ENCODE data around the gene RAB40AL. TPM values are rescaled to one million over a fixed set of nuclear protein-coding genes. Genes with fewer than 3 reads are reported as not detected.
"Not testable (repeated sequence)": the region's sequence is repeated elsewhere in the genome, so short reads cannot be mapped to it uniquely, and the experiment has no call there.

RAB40AL gene, protein sequence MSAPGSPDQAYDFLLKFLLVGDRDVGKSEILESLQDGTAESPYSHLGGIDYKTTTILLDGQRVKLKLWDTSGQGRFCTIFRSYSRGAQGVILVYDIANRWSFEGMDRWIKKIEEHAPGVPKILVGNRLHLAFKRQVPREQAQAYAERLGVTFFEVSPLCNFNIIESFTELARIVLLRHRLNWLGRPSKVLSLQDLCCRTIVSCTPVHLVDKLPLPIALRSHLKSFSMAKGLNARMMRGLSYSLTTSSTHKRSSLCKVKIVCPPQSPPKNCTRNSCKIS
- total RNA-seq, result 0.45 TPM in 1 of 2 replicates, not detected in the other

DNA sequence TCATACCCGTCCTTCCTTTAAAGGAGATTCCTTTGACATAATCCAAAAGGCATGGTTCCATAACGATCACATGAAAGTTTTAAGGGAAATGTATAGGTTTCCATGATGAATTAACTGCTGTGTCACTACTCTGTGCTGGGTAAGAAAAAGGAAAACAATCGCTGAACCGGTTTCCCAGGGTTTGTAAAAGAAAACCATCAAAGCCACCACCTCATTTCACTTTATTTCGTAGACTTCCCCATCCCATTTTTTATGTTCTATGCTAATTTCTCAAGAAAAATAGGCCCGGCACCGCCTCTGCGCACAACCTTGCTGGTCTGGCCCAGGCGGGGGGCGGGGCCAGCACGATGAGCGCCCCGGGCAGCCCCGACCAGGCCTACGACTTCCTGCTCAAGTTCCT is at the start of gene RAB40AL:
RAB40AL (plus strand) TSS at position 301 of the 400 bp plus-strand sequence; CDS start at position 348, 47 bp downstream.
- intact Hi-C loops (cut with micrococcal nuclease), result not testable (repeated sequence)

DNA sequence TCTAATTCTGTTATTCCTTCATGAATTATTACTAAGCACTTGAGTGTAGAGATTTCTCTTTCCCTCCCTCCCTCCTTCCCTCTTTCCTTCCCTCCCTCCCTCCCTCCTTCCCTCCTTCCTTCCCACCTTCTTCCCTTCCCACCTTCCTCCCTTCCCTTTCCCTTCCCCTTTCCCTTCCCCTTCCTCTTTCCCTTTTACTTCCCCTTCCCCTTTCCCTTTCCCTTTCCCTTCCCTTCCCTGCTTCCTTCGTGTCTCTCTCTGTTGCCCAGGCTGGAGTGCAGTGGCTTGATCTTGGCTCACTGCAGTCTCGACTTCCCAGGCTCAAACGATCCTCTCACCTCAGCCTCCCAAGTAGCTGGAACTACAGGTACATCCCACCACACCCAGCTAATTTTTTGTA is 49.4 kb upstream of the RAB40AL start:
- intact Hi-C loops (cut with micrococcal nuclease), result no loop called here

- intact Hi-C loops (cut with micrococcal nuclease), result no loop called here
Observed at GRCh38 chrX:102892103-102892502, 45.0 kb upstream of the RAB40AL start.

DNA sequence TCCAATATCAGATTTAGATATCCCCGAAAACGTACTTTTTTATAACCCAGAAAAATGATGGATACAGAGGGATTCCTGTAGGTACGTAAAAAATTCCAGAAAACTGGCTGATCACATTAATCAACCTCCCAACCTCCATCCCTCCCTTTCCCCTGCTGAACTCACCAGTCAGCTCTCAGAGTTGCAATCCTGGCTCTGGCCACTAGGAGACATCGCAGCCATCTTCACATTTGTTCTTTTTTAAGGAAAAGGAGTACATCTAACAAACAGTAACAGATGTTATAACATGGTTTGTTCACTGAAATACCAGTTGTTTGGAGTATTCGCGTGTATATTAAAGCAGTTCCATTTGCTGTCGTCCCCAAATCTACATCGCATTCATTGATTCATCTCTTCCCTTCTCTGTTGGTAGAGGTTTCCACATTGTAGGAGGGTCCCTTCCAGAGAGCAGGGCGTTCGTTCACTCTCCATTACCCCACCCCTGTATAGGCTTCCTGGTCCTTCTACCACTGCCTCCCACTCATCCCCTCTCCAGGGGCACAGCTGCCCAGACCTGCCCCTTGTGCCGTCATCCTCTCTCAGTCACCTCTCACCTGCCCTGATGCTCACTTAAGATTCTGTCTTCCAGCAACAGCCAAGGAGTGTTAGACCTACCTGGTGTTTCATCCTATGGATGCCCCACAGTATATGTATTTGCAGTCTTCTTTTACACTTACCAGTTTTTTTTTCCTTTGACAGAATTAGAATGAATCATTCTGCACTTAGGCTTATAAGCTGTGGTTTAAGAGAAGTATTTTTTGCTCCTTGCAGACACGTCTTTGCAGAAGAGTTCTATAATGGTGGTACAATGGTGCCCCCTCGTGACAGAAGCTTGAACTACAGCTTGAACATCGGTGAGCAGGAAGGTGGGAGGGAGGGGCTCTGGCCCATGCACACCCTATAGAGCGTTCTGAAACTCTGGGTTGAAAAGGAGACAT is 36.8 kb upstream of the RAB40AL start:
- intact Hi-C loops (cut with micrococcal nuclease), result loop anchor here (1.0 kb wide), 1 partner anchor 37 kb away; no protein-coding TSS in a partner anchor

DNA sequence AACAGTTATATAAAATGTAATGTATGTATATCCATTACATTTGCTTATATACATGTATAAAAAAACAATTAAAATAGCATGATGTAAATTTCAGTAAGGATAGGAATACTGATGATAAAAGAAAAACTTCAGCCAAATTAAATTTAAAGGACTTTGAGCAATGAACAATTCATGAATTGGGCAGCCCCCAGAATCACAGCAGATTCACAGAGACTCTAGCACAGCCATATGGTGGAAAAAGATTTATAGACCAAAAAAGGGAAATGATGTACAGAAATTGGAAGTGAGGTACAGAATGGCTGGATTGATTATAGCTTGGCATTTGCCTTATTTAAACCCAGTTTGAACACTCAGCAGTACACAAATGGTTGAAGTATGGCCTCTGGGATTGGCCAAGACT is 34.7 kb upstream of the RAB40AL start:
- intact Hi-C loops (cut with micrococcal nuclease), result no loop called here

- intact Hi-C loops (cut with micrococcal nuclease), result no loop called here
Observed at GRCh38 chrX:102930990-102931756, 5.9 kb upstream of the RAB40AL start.

DNA sequence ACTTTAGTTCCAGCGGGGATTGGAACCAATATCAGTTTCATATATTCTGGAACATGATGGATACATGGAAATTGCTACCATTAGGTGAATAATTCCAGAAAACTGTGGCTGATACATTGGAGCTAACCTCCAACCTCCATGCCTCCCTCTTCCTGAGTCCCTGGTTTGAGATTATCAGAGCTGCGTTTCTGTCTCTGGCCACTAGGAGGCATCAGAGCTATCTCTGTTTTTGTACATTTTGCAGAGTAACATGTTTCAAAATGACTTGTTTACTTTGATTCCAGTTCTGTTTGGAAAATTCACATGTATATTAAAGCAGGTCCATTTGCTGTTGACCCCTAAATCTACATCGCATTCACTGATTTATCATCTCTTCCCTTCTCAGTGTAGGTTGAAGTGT is 2.4 kb upstream of the RAB40AL start:
- intact Hi-C loops (cut with micrococcal nuclease), result no loop called here

DNA sequence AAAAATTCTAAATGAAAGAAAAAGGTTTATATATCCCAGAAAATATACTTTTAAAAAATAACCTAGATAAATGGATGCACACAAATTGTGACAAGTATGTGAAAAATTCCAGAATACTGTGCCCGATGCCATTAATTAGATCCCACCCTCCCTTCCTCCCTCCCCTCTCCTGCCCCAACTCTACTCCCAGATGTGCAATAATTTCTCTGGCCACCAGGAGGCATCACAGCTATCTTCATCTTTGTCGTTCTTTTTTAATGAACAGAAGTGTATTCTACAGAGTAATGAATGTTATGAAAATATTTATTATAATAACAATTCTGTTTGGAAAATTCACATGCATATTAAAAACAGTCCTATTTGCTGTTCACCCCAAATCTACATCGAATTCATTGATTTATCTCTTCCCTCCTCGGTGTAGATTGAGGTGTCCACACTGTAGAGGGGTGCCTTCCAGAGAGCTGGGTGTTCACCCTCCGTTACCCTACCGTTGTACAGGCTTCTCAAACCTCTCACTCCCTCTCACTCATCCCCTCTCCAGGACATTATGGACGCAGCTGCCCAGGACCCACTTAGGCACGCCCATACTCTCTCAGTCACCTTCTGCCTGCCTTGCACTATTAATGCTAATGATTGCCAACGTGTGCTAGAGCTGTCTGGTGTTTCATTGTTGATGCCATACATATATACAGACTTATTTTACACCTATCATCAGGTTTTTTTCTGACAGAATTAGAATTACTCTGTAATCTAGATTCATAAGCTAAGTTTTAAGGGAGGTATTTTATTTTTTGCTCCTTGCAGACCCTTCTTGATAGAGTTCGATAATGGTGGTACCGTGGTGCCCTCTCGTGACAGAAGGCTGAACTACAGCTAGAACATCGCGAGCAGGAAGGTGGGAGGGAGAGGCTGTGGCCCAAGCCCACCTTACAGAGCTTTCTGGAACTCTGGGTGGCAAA is 14.1 kb downstream of the RAB40AL start:
- intact Hi-C loops (cut with micrococcal nuclease), result loop anchor here (1.0 kb wide), 3 partner anchors 207 to 513 kb away; no protein-coding TSS in a partner anchor

DNA sequence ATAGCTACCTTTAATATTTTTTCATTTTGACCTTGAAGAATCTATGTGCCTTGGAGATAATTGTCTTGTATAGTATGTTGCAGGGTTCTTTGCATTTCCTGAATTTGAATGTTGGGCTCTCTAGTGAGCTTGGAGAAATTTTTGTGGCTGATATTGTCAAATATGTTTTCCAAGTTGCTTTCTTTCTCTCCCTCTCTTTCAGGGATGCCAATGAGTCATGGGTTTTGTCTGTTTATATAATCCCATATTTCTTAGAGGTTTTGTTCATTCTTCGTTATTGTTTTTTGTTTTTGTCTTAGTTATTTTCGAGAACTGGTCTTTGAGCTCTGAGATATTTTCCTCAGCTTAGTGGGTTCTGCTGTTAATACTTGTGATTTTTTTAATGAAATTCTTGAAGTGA is 20.7 kb downstream of the RAB40AL start:
- intact Hi-C loops (cut with micrococcal nuclease), result no loop called here

DNA sequence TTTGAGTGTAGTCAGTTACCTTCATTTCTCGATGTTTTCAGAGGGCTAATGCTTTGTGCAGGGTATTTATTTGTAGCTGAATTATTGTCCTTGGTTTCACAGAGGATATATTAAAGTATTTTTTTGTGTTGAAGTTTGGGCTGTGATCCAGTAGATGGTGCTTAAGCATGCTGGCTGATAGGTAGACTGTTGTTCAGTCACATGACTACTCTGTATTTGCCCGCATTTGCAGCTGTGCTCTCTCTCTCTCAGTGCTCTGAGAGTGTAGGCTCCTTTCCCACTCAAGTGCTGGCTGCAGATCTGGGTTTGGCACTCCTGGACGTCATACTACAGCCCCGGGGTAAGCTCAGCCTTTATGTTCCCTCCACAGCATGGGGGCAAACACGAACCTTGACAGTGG is 21.7 kb downstream of the RAB40AL start:
- intact Hi-C loops (cut with micrococcal nuclease), result no loop called here

DNA sequence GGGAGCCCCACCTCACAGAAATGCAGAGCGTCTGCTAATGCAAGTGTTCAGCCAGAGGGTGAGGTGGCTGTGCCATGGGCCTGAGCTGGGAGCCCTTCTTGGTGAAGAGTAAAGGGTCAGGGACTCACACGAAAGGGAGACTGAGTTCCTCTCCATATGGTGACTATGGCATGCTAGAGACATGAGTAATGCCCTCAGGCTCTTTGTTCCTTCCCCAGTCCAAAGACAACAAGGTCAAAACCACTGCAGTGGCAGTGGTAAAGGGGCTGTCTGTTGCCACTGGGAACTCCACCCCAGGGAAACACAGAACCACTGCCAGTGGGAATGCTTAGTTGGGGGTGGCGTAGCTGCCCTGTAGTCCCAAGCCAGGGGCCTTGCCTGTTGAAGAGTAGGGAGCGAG is 22.4 kb downstream of the RAB40AL start:
- intact Hi-C loops (cut with micrococcal nuclease), result no loop called here

- intact Hi-C loops (cut with micrococcal nuclease), result no loop called here
Observed at GRCh38 chrX:102963955-102964354, 26.9 kb downstream of the RAB40AL start.

- intact Hi-C loops (cut with micrococcal nuclease), result no loop called here
Observed at GRCh38 chrX:102964940-102965339, 27.9 kb downstream of the RAB40AL start.

- intact Hi-C loops (cut with micrococcal nuclease), result no loop called here
Observed at GRCh38 chrX:102966701-102967100, 29.6 kb downstream of the RAB40AL start.

DNA sequence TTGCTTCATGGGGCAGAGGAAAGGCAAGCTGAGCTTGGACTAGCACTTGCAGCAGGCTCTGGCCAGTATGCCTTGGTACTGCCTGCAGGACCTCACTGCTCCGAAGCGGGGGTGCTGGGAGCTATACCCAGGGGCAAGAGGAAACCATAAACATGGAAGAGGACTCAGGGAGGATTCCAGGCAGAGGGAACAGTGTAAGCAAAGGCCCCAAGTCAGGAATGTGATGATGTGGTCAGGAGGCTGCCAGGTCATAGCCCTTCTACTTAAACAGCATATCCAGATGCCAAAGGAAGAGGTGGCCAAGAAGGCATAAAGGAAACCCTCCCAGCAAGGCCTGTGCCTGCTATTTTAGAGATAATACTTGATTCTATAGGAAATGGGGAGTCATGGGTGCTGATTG is 31.1 kb downstream of the RAB40AL start:
- intact Hi-C loops (cut with micrococcal nuclease), result no loop called here

GRCh38 chrX:102971536-102971935 is 34.5 kb downstream of the RAB40AL start:
- intact Hi-C loops (cut with micrococcal nuclease), result not testable (repeated sequence)

- intact Hi-C loops (cut with micrococcal nuclease), result no loop called here
Observed at GRCh38 chrX:102975016-102975415, 37.9 kb downstream of the RAB40AL start.

DNA sequence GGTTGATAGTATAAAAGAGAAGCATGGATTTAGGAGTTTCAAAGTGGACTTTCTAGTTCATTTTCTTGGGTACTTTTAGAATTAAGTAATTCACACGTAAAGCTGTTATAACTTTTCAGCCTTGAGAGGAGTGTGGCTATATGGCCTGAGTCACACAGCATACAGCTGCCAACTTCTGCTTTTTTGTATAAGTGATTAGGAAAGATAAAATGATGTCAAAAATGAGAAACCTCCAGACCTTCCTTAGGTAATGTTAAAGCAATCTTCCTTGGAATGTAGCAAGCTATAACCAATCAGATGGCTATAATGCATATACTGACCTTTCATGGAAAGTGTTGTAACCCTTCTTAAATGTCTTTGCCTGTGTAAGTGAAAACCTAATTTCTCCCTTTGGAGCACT is 39.2 kb downstream of the RAB40AL start:
- intact Hi-C loops (cut with micrococcal nuclease), result no loop called here

GRCh38 chrX:102976793-102977495 is 39.9 kb downstream of the RAB40AL start:
- intact Hi-C loops (cut with micrococcal nuclease), result no loop called here

DNA sequence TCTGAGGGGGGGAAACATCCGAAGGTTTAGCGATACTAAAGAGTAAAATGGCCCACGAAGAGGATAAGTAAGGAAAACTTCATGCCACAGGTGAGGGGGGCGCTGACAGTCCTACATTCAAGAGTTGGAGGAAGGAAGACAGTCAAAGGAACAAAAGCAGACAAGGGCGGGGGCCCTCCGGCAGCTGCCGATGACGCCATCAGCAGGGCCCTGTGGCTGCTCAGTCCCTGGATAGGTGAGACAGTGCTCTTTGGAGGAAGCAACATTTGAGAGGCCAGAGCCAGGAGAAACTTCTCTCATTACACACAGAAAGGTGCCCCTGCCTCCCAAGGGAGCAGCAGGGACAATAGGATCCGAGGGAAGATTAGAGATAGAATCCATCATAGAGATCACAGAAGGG is 41.5 kb downstream of the RAB40AL start:
- intact Hi-C loops (cut with micrococcal nuclease), result no loop called here

Measured in T-helper 2 cell treated with Interferon-gamma antibody and Interleukin-4, amounts not matched to agents 100 ng/mL and 5 ng/mL, for 36 hours (primary cell).